ENCODE measurements around the gene TNNT3.

TNNT3 gene

DNA sequence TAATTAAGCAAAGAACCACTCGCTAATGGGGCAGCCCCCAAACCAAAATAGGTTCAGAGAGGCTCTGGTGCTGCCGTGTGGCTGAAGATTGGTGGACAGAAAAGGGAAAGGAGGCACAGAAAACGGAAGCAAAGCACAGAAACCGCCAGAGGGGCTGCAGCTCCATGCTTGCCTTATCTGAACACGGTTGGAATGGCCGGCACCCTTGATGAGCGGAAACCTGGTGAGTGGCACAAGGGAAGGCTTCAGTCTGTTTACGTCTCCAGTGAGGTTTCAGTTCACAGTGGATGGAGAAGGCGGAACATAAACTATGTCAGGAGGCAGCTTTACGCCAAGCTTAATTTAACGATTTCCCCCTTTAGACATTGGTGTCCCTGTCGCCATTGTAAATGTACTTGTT lies 22.6 kb upstream of the TNNT3 start:
- DNase-seq (ENCODE audit: low read depth) = no peak

DNA sequence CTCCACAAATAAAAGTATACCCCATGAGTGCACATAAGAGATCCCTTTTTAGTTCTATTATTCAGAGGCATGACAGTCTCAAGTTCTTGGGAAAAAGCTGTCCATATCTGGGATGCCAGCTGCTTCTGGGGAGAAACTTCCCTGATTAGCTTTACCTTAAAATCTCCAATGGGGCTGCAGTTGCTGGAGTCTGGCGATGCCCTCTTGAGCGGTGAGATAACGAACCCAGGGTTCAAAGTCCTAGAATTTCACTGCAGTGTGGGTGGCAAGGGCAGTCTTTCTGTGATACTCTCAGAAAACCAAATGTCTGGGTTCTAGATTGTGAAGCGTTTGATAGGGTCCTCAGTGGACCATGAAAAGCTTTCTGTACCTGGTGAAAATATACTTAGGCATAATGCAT lies 20.4 kb upstream of the TNNT3 start:
- DNase-seq (ENCODE audit: low read depth) = no peak

DNA sequence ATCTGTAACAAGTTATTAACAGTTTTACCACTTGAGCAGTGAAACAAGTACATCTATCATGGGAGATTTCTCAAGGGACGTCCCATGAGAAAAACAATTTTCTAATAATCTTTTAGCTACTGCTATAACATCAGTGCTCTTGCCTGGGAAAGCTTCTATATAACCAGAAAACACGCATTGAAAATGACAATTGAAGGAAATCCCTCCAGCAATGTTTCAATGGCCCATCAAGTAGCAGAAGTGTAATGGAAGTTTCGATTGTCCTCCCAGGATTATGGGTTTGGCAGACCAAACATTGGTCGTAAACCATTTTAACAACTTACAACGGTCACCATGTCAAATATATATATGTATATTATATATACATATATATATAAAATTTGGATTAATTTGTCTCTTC lies 19.8 kb upstream of the TNNT3 start:
- no peak for DNase-seq (ENCODE audit: low read depth)

DNA sequence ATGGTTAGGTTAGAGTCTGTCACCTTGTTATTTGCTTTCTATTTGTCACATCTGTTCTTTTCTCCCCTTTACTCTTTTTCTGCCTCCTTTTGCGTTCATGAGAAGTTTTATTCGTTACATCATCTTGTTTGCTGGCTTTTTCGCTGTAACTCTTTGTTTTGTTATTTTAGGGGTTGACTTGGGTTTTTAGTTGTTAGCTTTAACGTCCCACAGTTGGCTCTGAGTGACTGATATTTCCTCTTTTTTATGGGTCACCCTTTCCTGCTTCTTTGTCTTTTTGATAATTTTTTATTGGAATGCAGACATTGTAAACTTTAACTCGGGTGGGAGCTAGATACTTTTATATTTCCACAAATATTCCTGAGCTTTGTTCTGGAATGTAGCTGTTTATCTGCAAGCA lies 13.3 kb upstream of the TNNT3 start:
- no peak for DNase-seq (ENCODE audit: low read depth)

DNA sequence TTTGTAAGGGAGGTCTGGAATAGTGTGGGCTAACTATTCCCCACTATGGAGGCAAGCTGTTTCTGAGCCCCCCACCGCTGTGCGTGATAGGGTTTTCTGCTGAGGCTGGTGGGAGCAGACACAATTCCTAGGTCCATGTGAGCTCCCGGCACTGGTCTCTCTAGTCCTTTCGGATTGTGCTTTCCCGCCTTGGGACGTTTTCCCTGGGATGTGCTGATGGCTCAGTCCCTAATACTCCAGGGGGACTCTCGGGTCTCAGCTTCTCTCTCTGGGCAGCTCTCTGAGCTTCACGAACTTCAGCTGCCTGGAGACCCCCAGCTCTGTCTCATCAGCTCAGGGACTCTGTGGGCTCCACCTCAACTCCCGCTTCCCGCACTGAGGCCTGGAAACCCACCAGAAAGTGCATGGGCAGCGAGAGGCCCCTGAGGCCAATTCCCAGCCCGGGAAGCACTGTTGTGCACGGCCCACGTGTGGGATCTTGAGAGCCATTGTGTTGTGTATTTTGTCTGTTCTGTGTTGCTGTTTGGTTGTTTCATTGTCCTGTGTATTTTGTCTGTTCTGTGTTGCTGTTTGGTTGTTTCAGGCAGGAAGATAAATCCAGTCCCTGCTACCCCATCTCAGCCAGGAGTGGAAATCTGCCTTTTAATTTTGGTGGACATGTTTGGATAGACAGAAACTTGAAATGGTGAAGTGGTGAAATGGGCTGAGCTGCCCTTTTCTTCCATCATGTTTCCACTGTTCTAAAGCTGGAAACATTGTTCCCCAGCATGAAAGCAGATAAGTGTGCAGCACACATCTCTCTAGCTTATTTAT lies 12.7 kb upstream of the TNNT3 start:
- no peak for DNase-seq (ENCODE audit: low read depth)

DNA sequence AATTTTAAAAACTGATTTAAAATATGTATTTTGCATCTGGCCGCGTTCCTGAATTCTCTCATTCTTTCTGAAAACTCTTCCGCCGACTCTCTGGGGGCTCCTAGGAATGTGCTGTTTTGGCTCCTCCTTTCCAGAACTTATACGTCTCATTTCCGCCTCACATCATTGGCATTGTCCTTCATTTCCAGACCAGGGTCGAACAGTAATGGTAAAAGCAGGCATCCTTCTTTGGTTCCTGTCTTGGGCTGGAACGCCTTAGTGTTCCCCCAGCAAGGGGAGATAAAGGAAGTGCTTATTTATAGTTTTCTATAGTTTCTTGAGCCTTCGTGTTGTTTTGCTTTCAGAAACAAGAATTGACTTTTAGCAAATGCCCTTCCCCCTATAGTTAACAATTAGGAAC lies 10.9 kb upstream of the TNNT3 start:
- no peak for DNase-seq (ENCODE audit: low read depth)

DNA sequence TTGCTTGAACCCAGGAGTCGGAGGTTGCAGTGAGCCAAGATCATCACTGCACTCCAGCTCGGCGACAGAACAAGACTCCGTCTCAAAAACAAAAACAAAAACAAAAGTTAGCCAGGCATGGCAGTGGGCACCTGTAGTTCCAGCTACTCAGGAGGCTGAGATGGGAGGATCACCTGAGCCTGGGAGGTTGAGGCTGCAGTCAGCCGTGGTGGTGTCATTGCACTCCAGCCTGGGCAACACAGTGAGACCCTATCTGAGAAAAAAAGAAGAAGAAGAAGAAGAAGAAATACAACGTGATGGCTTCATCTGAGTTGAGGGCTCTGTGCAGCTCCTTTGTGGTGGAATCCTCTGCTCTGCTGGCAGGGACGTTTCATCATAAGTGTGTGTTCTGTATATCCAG lies 10.0 kb upstream of the TNNT3 start:
- no peak for DNase-seq (ENCODE audit: low read depth)

DNA sequence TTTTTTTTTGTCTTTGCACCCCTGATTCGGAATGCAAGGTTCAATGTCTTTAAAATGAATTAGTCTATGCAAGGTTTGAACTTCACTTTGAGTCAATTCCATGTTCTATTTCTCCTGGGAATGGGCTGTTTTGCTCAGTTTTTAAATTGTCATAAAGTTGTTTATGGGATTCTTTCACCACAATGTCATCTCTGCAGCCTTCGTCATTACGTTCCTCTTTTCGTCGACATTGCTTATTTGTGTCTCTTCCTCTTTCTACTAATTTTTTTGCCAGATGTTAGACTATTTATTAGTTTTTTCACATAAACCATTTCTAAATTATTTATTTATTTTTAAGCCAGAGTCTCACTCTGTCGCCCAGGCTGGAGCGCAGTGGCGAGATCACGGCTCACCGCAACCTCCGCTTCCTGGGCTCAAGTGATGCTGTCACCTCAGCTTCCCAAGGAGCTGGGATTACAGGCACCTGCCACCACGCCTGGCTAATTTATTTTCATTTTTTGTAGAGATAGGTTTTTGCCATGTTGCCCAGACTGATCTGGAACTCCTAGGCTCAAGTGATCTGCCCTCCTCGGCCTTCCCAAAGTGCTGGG lies 7.1 kb upstream of the TNNT3 start:
- DNase-seq (ENCODE audit: low read depth) = no peak

DNA sequence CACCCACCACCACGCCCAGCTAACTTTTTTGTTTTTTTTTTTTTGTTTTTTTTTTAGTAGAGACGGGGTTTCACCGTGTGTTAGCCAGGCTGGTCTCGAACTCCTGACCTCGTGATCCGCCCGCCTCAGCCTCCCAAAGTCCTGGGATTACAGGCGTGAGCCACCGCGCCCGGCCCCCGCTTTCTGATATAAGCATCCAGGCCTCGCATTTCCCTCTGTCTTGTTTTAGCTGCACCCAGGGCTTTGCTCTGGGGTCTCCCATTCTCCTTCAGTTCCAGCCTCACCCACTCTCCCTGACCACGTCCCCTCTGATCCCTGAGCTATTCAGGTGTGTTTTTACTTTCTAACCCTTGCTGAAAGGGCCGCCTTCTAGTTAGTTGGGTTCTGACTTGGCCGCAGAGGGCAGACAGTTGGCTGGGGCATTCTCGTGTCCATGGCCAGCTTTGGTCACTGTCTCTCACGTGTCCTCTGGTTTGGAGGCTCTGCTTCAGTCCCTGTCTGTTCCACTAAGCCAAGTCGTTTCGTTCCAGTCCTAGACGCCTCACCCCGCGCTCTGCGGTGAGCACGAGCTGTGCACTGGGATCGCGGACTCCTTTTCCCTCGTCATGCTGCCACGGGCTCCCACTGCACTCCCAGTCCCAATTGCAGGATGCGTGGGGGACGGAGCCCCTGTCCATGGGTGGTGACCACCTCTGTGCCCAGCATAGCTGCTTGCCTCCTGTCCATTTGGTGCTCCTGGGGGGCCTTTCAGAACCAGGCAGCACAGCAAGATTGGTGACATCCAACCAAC lies 6.0 kb upstream of the TNNT3 start:
- DNase-seq (ENCODE audit: low read depth) = no peak

DNA sequence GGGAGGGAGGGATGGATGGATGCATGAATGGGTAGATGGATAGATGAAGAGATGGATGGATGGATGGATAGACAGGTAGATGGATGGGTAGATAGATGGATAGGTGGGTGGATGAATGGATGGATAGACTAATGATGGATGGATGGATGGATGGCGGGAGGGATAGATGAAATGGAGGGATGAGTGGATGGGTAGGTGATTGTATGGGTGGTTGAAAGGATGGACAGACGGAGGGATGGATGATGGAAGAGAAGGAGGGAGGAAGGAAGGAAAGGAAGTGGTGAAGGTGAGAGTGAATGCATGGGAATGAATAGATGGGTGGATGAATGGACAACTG lies 3.7 kb upstream of the TNNT3 start:
- no peak for DNase-seq (ENCODE audit: low read depth)

DNA sequence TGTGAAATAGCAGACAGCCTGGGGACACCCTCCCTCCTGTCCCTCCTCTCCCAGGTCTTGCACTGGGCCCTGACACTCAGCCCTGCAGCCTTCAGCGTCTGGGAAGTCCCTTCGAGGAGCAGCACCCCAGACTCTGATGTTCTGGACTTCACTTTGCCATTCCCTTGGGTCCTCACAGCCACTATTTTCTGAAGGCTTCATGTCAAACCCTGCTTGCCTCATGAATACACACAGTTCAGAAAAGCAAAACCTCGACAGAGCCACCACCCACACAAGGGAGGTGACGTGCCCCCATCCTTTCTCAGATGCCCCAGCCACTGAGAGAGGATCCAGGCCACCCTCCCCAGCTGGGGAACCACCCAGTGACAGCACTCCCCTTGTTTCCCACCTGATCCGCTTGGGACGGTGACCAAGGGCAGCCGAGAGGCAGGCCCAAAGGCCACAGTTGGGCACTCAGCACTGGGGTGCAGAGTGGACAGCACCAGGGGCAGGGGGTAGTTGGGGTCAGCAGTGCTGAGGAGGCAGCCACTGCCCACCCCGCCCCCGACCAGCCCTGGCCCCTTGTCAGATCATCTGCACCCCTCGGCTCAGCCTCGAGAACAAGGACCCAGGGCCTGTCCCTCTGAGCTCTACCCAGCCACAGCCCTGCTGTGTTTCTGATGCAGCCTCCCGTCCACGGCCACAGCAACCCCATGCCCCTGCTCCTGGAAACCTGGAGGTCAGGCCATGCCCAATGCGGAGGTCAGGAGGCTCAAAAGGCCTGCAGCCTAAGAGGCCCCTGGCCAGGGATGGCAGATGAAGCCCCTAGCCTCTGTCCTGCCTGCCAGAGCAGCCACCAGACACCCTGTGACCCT lies 3.1 kb upstream of the TNNT3 start:
- DNase-seq (ENCODE audit: low read depth) = no peak

DNA sequence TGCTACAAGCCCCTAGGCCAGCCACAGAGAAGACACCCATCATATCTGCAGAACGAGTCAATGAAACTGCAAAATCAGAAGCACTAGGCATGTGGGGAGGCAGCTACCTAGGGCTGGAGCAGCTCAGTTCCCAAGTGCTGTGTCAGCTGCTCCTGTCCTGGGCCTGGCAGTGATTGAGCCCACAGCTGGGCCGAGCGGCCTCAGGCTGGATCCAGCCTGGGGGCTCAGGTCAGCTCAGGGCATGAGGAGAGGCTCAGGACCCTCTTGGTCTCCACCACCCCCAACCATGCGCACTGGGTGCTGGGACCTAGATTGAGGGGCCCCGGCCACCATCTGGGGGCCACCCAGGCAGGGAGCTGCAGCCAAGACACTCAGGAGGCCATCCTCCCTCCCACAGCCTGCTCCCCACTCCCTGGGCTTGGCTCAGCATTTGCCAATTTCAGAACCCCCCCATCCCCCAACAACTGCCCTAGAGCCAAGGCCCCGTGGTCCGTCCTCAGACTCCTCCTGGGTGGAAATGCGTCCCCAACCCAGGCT lies 2.4 kb upstream of the TNNT3 start:
- DNase-seq (ENCODE audit: low read depth) = no peak

DNA sequence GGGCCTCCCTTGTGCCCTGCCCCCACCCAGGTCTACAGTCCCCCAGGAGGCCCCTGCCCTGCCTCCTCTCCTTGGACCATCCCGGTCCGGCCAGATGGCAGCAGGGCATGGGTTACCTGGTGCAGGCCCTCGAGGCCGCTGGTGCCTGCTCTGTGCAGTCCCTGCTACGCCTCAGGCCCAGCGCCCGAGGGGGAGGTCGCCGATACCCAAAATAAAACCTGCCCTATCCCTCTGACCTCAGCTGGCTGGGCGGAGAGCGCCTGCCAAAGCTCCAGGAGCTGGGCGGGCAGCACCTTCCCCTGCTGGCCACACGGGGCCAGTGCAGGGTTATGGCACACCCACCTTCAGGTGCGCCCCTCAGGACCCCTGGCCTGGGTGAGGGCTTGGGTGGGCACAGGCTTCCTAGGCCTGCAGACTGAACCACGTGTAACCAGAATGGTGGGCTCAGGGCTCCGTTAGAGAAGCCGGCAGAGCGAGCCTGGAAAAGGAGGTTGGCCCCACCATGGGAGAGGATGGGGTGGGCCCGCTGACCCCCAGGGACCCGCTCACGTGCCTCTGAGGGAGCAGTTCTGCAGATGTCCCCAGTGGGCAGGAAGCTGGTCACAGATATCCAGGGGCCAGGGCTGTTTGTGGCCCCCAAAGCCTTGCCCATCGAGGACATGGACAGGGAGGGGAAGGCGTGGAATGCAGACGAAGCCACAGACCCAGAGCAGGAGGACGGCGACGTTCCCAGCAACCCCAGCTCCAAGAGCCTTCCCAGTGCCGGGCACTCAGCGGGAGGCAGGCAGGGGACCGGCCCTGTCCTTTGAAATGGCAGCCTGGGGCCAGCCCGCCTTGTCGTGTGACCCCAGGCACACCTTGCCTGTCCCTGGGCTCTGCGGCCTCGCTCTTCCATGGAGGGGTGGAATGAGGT lies 1.7 kb upstream of the TNNT3 start:
- DNase-seq (ENCODE audit: low read depth) = no peak

DNA sequence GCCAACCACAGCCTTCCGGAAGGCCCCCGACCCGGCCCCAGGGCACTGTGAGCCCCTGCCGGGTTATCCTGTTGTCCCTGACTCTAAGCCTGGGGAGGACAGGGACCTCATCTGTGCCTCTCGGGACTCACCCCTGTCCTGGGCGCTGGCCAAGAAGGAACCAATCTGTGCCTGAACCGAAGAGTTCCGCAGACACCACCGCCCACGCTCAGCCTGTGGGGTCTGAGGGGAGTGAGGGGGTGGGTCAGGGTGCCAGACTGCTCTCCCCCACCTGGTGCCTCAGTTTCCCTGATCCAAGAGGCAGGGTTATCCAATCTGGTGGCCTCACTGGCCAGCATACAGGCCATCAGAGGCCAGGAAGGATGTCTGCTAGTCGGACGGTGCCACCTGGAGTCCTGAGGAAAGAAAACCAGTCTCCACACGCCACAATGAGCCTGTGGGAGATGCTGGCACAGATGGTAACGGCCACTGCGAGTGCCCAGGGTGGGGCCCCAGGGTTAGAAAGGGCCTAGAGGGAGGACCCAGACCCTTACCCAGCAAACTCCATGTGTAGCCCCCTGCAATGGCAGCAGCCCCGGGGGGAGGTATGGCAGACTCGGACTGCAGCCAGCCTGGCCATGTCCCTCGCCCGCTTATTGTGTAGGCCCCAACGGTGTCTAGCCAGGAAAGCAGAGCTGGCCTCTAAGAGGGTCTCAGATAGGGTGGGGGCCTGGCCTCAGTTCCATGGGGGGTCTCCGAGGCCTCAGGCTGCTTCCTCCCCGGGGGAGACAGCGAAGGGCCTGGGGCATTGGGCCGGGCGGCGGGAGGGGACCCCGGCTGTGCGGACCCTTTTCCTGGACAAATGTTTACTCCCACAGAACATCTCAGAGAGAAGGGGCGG lies 827 bp upstream of the TNNT3 start:
- no peak for DNase-seq (ENCODE audit: low read depth)

DNA sequence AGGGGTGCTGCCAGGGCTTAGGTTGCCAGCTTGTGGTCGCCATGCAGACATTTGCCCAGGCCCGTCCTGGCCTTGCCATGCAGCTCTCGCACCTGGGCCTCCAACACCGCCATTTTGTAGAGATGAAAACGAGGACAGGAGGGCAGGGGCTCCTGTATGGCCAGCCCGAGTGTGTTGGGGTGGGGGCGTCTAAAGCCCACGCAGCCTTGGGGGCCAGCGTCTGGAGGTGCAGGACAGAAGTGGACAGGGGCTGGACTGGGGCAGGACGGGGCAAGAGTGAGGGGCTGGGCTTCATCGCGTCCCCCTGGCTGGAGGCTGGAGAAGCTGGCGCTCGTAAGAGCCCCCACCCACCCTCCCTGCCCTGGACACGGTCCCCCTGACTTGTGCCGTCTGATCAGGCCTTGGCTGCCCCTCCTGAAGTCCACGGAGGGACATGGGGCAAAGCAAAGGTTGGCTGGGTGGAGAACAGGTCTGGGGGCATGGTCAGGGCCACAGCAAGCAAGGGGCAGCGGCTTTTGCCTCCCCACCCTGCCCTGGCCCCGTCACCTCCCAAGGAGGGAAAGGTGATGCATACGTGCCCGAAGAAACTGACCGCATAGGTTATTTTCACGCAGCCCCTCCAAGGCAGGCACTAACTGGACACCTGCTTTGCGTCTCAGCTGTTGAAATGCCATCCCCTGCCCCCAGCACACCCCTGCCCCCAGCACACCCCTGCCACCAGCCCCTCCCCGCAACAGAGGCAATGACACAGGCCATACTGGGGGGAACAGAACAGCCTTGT lies 815 bp downstream of the TNNT3 start:
- no peak for DNase-seq (ENCODE audit: low read depth)

DNA sequence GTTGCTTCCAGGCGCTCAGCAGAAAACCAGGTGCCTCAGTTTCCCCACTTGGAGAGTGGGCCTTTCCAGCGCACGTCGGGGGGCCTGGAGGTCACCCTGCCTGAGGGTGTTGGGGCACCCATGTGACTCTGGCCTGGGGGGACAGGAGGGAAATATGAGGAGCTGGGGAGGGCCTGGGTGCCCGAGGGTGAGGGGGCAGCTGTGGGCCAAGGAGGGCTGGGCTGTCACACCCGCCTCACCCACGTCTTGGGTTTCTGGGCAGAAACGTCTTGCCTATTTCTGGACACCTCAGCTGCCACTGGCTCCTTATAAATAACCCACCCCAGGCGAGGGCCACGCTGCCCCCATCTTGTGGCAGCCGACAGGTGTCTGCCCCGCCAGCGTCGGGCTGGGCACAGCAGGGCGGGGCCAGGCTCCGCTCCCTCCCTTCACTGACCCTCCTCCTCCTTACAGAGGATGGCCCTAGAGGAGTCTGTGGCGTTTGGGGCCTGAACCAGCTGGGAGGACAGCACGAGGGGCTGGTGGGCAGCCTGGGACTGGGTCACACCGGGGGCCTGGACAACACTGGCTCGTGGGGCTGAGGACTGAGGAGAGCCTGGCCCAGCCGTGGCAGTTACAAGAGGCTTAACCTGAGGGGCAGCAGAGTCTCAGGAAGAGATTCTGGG lies 1.5 kb downstream of the TNNT3 start:
- no peak for DNase-seq (ENCODE audit: low read depth)

DNA sequence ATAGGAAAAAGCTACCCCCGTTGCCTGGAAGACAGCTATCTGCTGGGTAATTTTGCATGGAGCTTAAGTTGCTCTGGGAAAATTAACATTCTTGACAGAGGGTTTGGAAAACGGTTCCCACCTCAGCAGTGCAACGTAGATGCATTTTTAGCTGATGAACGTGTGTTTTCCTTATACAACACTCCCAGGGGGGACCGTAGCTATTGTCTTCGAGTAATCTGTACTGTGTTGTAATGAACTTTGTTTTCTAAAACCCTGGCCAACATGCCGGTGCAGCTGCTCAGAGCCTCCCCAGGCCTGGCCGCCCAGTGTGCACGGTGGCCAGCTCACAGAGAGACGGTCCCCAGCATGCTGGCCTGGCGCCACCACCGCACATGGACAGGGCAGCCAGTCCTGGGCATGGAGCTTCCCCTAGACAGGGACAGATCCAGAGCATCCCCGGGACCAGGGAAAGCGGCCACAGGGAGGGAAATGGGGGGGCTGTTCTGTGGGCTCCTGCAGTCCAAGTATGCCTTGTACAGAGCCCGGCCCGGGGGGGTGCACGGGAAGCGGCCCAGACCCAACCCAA lies 2.2 kb downstream of the TNNT3 start:
- no peak for DNase-seq (ENCODE audit: low read depth)

DNA sequence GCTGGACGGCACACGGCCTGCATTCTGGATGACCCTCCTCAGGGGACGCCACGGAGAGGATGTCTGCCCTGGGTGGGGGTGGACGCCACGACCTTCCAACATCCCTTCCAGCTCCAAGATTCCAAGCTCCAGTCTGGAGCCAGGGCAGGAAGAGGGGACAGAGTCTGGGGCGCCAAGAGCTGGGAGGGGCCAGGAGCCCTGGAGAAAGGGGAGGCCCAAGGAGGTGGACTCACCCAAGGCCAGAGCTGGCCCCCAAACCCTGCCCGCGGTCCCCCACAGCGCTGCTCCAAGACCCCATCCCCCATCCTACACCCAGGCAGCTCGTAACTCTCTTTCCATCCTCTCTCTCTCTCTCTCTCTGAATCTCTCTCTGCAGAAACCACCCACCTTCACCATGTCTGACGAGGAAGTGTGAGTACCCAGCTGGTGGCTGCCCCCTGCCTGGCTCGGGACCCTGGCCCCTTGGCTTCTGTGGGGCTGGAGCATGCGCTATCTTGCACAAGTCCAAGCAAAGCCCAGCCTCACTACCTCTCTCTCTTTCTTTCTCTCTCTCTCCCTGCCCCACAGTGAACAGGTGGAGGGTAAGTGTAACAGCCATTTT lies 3.1 kb downstream of the TNNT3 start:
- no peak for DNase-seq (ENCODE audit: low read depth)
